ENCODE data around the gene UBE3B. TPM values are rescaled to one million over a fixed set of nuclear protein-coding genes. Genes with fewer than 3 reads are reported as not detected.
"Not testable (repeated sequence)": the region's sequence is repeated elsewhere in the genome, so short reads cannot be mapped to it uniquely, and the experiment has no call there.

The UBE3B gene
- 10 to 100 TPM; 32.0 to 39.8 TPM for total RNA-seq
- polyA plus RNA-seq (2013, experiment 1 of 2), result 30.8 TPM
- 29.5 TPM for polyA plus RNA-seq (2013, experiment 2 of 2)
- long read RNA-seq, experiment 1, partial matches to known transcripts, result 5 of 13 reads
- long read RNA-seq, experiment 1, other reads (novel, unspliced or antisense), result 5 of 13 reads
- long read RNA-seq, experiment 2, full-length matches to known transcripts, result 31 of 57 reads
- long read RNA-seq, experiment 2, partial matches to known transcripts, result 8 of 57 reads
- long read RNA-seq, experiment 2, other reads (novel, unspliced or antisense), result 18 of 57 reads
- long read RNA-seq, experiment 3, full-length matches to known transcripts, result 27 of 57 reads
- long read RNA-seq, experiment 3, partial matches to known transcripts, result 16 of 57 reads
- long read RNA-seq, experiment 3, other reads (novel, unspliced or antisense), result 14 of 57 reads
- long read RNA-seq, experiment 4, transcript UBE3B-201 (9 exons, 1,448 nt), result minor isoform, 7 of 23 reads
- long read RNA-seq, experiment 4, transcript UBE3B-206 (9 exons, 1,120 nt), result major isoform, 10 of 23 reads
- long read RNA-seq, experiment 4, partial matches to known transcripts, result 2 of 23 reads
- long read RNA-seq, experiment 4, other reads (novel, unspliced or antisense), result 3 of 23 reads

- Histone ChIP-seq H3K36me3 (ENCODE audit: control insufficient read depth, insufficient read depth, low read length) (peaks cover 14% of the 10 kb centered on the region), H3K4me3 (ENCODE audit: low read length) (peak within 1 kb of the TSS; percentile 99), H3K4me1 (ENCODE audit: control insufficient read depth, insufficient read depth, low read length) (peaks cover 16% of the 10 kb centered on the region), H3K27me3 (ENCODE audit: control insufficient read depth, insufficient read depth, low read length, poor library complexity, severe bottlenecking) (no peaks in the 10 kb centered on the region), H3K9ac (ENCODE audit: extremely low read depth, low read length, poor library complexity, severe bottlenecking) (peak within 1 kb of the TSS; percentile 91), H3K27ac (ENCODE audit: low read depth, low read length) (peak within 1 kb of the TSS; percentile 56), H3K9me3 (ENCODE audit: control insufficient read depth, low read length) (no peaks in the 10 kb centered on the region)
- peak; percentile 98 for DNase-seq
- H3K4me3 Mint-ChIP-seq, result peak within 1 kb of the TSS; percentile 89
- peaks cover 16% of the 10 kb centered on the region for H3K4me1 Mint-ChIP-seq
- no peaks in the 10 kb centered on the region for H3K36me3 Mint-ChIP-seq (ENCODE audit: low read depth)
- no peaks in the 10 kb centered on the region for H3K27me3 Mint-ChIP-seq (ENCODE audit: insufficient read depth)
- peak within 1 kb of the TSS; percentile 99 for H3K27ac Mint-ChIP-seq
- no peaks in the 10 kb centered on the region for H3K9me3 Mint-ChIP-seq
- 0% methylated on average over 24 to 54 of the region's 54 CpGs for WGBS, 2 experiments (ENCODE audit: insufficient coverage in 1 of 2, insufficient read length in 1 of 2)
- TF ChIP-seq, protein P1, sequence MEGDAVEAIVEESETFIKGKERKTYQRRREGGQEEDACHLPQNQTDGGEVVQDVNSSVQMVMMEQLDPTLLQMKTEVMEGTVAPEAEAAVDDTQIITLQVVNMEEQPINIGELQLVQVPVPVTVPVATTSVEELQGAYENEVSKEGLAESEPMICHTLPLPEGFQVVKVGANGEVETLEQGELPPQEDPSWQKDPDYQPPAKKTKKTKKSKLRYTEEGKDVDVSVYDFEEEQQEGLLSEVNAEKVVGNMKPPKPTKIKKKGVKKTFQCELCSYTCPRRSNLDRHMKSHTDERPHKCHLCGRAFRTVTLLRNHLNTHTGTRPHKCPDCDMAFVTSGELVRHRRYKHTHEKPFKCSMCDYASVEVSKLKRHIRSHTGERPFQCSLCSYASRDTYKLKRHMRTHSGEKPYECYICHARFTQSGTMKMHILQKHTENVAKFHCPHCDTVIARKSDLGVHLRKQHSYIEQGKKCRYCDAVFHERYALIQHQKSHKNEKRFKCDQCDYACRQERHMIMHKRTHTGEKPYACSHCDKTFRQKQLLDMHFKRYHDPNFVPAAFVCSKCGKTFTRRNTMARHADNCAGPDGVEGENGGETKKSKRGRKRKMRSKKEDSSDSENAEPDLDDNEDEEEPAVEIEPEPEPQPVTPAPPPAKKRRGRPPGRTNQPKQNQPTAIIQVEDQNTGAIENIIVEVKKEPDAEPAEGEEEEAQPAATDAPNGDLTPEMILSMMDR (conservative IDR thresholded peaks at IDR 0.05), result no peak
These were observed at the start of gene UBE3B, which contains the start of gene KCTD10 for GRCh38 chr12:109477185-109477962. Gene UBE3B (plus strand): TSS chr12:109477634. CDS start chr12:109483552, 5,918 bp downstream. Gene KCTD10 (minus strand): TSS chr12:109477300. CDS start chr12:109477262, 38 bp downstream.

GRCh38 chr12:109428037-109428629 lies 49.3 kb upstream of the UBE3B start:
- no peak overlapping the region for H3K4me3 Mint-ChIP-seq
- H3K27ac Mint-ChIP-seq, result no peak overlapping the region
- no peaks in the 10 kb centered on the region for H3K4me1 ChIP-seq (ENCODE audit: control insufficient read depth, insufficient read depth, low read length)
- H3K4me3 ChIP-seq (ENCODE audit: low read length), result no peak overlapping the region
- DNase-seq, result peak; percentile 96
- no peak overlapping the region for H3K27ac ChIP-seq (ENCODE audit: low read depth, low read length)
- no peak overlapping the region for H3K9ac ChIP-seq (ENCODE audit: extremely low read depth, low read length, poor library complexity, severe bottlenecking)
- H3K36me3 Mint-ChIP-seq (ENCODE audit: low read depth), result no peaks in the 10 kb centered on the region
- peaks cover 6% of the 10 kb centered on the region for H3K9me3 Mint-ChIP-seq
- 26 to 28% methylated on average over 4 to 7 of the region's 8 CpGs for WGBS, 2 experiments (ENCODE audit: insufficient coverage in 1 of 2, insufficient read length in 1 of 2)
- TF ChIP-seq, protein P1 (conservative IDR thresholded peaks at IDR 0.05), result peak; percentile 99
- no peaks in the 10 kb centered on the region for H3K9me3 ChIP-seq (ENCODE audit: control insufficient read depth, low read length)
- peaks cover 3% of the 10 kb centered on the region for H3K4me1 Mint-ChIP-seq
- H3K36me3 ChIP-seq (ENCODE audit: control insufficient read depth, insufficient read depth, low read length), result no peaks in the 10 kb centered on the region
- H3K27me3 ChIP-seq (ENCODE audit: control insufficient read depth, insufficient read depth, low read length, poor library complexity, severe bottlenecking), result no peaks in the 10 kb centered on the region
- no peaks in the 10 kb centered on the region for H3K27me3 Mint-ChIP-seq (ENCODE audit: insufficient read depth)

GRCh38 chr12:109428804-109429203 lies 48.6 kb upstream of the UBE3B start:
- not testable (repeated sequence) for H3K27me3 Mint-ChIP-seq (ENCODE audit: insufficient read depth); DNase-seq; H3K27ac ChIP-seq (ENCODE audit: low read depth, low read length); H3K9me3 ChIP-seq (ENCODE audit: control insufficient read depth, low read length); H3K4me1 ChIP-seq (ENCODE audit: control insufficient read depth, insufficient read depth, low read length); H3K36me3 Mint-ChIP-seq (ENCODE audit: low read depth); H3K9me3 Mint-ChIP-seq; H3K4me3 Mint-ChIP-seq; H3K9ac ChIP-seq (ENCODE audit: extremely low read depth, low read length, poor library complexity, severe bottlenecking); H3K27me3 ChIP-seq (ENCODE audit: control insufficient read depth, insufficient read depth, low read length, poor library complexity, severe bottlenecking); H3K4me3 ChIP-seq (ENCODE audit: low read length); H3K27ac Mint-ChIP-seq; H3K4me1 Mint-ChIP-seq; H3K36me3 ChIP-seq (ENCODE audit: control insufficient read depth, insufficient read depth, low read length)
- WGBS, 2 experiments (ENCODE audit: insufficient coverage in 1 of 2, insufficient read length in 1 of 2), result 92 to 93% methylated on average over 2 to 3 of the region's 3 CpGs
